SK-N-MC (cell line): ENCODE data around the gene PSMB1.
A peak's percentile ranks its signal among the peaks of the same experiment; 100 is the strongest.
"Not testable (repeated sequence)": the region's sequence is repeated elsewhere in the genome, so short reads cannot be mapped to it uniquely, and the experiment has no call there.

Experiments
- DNase-seq: peaks from one replicate; pipeline ENCODE4 v3.0.0-alpha.2; 2011; ENCODE audit warnings: low read depth, low spot score
- H3K27ac ChIP-seq: fragments of 200-600 bp; sonication (generic); 2 replicates; pipeline ENCODE4 v1.5.1; 2016; ENCODE audit warnings: mixed run types
- H3K36me3 ChIP-seq: fragments of 200-600 bp; sonication (generic); 2 replicates; pipeline ENCODE4 v1.6.1; 2017; ENCODE audit warnings: antibody characterized with exemption, low read length, mixed read lengths; ENCODE audit not compliant: insufficient read depth
- H3K4me3 ChIP-seq: fragments of 200-600 bp; sonication (generic); 2 replicates; pipeline ENCODE4 v1.5.1; 2016
- H3K9ac ChIP-seq: fragments of 200-600 bp; sonication (generic); 2 replicates; pipeline ENCODE4 v1.8.0; 2017; ENCODE audit warnings: mixed run types, mixed read lengths; ENCODE audit not compliant: insufficient read length
- H3K9me3 ChIP-seq: fragments of 200-600 bp; sonication (generic); 2 replicates; pipeline ENCODE4 v1.6.1; 2017; ENCODE audit warnings: low read depth, mild to moderate bottlenecking, antibody characterized with exemption, low read length, moderate library complexity, mixed read lengths
- EZH2 ChIP-seq: fragments of 200-600 bp; sonication (generic); IDR thresholded peaks from one replicate; pipeline ENCODE4 v1.6.1; 2017; ENCODE audit warnings: antibody characterized with exemption
- FOXP2 ChIP-seq: optimal IDR thresholded peaks from 2 replicates; pipeline ENCODE3; 2011; ENCODE audit warnings: mild to moderate bottlenecking, moderate library complexity; ENCODE audit not compliant: insufficient read depth; ENCODE audit errors: extremely low read length, control extremely low read depth
- POLR2AphosphoS5 ChIP-seq: IDR thresholded peaks from 2 replicates; pipeline ENCODE4 v1.6.1; 2012; ENCODE audit warnings: mild to moderate bottlenecking, low read depth, low read length, borderline replicate concordance

Gene PSMB1

GRCh38 chr6:170545405-170545804 is 7.7 kb downstream of the PSMB1 start:
- Histone ChIP-seq H3K9ac (no peak overlapping the region), H3K4me3 (no peak overlapping the region), H3K27ac (no peak overlapping the region), H3K9me3 (no peaks in the 10 kb centered on the region), H3K36me3 (peaks cover 100% of the 10 kb centered on the region)
- no peak for DNase-seq
- TF ChIP-seq POLR2AphosphoS5 = no peak
- no peak for TF ChIP-seq FOXP2
- TF ChIP-seq EZH2 = no peak

GRCh38 chr6:170542031-170542719 is 10.9 kb downstream of the PSMB1 start:
- H3K27ac ChIP-seq = no peak overlapping the region
- no peak overlapping the region for H3K9ac ChIP-seq
- no peak for TF ChIP-seq FOXP2
- no peak for TF ChIP-seq POLR2AphosphoS5
- no peak for TF ChIP-seq EZH2
- no peaks in the 10 kb centered on the region for H3K9me3 ChIP-seq
- DNase-seq = no peak
- no peak overlapping the region for H3K4me3 ChIP-seq
- peaks cover 100% of the 10 kb centered on the region for H3K36me3 ChIP-seq

DNA sequence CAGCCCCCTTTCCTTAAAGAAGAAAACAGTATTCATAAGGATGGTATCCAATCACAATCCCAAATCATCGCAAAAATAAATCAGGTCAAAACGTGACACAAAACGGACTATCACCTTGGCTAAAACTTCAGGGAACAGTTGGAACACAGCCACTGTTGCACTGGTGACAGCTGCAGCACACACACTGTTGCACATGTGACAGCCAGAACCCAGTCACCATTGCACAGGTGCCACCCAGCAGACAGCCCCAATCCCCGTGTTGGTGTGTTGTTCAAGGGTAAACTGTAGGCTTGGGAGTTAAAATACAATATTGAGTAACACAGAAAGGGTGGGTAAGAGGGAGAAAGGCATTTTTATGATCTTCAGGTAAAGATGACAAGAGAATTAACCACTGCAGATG is 15.8 kb downstream of the PSMB1 start:
- DNase-seq = no peak
- H3K9ac ChIP-seq = no peak overlapping the region
- no peaks in the 10 kb centered on the region for H3K9me3 ChIP-seq
- peaks cover 98% of the 10 kb centered on the region for H3K36me3 ChIP-seq
- no peak for TF ChIP-seq EZH2
- no peak for TF ChIP-seq FOXP2
- TF ChIP-seq POLR2AphosphoS5 = no peak
- H3K4me3 ChIP-seq = no peak overlapping the region
- no peak overlapping the region for H3K27ac ChIP-seq

DNA sequence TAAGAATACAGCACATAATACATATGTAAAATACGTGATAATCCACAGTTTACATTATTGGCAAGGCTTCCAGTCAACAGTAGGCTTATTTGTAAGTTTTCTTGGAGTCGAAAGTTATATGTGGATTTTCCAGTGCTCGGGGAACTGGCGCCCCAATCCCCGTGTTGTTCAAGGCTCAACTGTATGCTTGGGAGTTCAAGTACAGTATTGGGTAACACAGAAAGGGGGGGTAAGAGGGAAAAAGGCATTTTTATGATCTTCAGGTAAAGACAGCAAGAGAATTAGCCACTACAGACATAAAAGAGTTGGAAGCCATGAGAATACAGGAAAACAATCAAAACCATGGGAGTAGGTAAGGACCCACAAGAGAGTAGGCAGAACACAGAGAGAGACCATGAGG is 16.4 kb downstream of the PSMB1 start:
- H3K9me3 ChIP-seq = no peaks in the 10 kb centered on the region
- no peak for DNase-seq
- no peak overlapping the region for H3K4me3 ChIP-seq
- H3K27ac ChIP-seq = no peak overlapping the region
- H3K9ac ChIP-seq = no peak overlapping the region
- TF ChIP-seq EZH2 = no peak
- no peak for TF ChIP-seq POLR2AphosphoS5
- no peak for TF ChIP-seq FOXP2
- H3K36me3 ChIP-seq = peaks cover 92% of the 10 kb centered on the region

DNA sequence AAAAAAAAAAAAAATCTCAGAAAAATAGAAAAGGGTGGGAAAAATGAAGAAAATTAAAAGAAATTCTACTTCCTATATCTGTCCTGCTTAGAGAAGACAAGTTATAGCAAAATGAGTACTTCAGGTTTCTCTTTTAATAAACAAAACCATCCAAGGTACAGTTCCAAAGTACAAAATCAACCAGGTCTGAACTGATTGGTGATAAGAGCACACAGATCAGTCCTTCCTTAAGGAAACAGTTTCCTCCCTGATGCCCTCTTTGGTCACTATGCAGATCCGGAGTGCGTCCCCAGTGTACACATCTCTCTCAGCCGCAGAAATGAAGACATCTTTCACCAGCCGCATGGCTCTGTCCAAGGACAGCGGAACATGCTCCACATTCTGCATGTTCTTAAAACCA is 18.1 kb downstream of the PSMB1 start:
- DNase-seq = no peak
- no peak for TF ChIP-seq FOXP2
- TF ChIP-seq POLR2AphosphoS5 = no peak
- no peak for TF ChIP-seq EZH2
- Histone ChIP-seq H3K27ac (no peak overlapping the region), H3K9ac (no peak overlapping the region), H3K36me3 (peaks cover 75% of the 10 kb centered on the region), H3K9me3 (no peaks in the 10 kb centered on the region), H3K4me3 (no peak overlapping the region)

DNA sequence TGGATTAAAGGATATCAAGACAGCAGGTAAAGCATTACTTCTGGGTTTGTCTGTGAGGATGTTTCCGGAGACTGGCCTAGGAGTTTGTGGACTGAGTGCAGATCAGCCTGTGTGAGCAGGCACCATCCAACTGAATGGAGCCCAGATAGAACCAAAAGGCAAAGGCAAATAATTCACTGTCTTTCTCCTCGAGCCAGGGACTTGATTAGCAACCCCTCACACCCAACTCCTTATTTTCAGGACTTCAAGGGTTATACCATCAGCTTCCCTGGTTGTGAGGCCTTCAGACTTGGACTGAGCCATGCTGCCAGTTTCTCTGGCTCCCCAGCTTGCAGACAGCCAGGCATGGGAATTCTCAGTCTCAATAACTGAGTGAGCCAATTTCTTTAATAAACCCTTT is 19.3 kb downstream of the PSMB1 start:
- Histone ChIP-seq H3K9me3 (no peaks in the 10 kb centered on the region), H3K36me3 (peaks cover 63% of the 10 kb centered on the region), H3K27ac (0 out of 2 replicates have a peak overlapping the region, but pooled peaks have one; percentile 31), H3K9ac (no peak overlapping the region), H3K4me3 (no peak overlapping the region)
- no peak for DNase-seq
- TF ChIP-seq POLR2AphosphoS5 (no peak), FOXP2 (no peak), EZH2 (no peak)

- no peak for TF ChIP-seq FOXP2
- Histone ChIP-seq H3K9ac (no peak overlapping the region), H3K27ac (no peak overlapping the region), H3K36me3 (peaks cover 55% of the 10 kb centered on the region), H3K9me3 (no peaks in the 10 kb centered on the region), H3K4me3 (no peak overlapping the region)
- no peak for DNase-seq
Observed at GRCh38 chr6:170532867-170533488, 20.1 kb downstream of the PSMB1 start.

- no peak overlapping the region for H3K4me3 ChIP-seq
- no peaks in the 10 kb centered on the region for H3K9me3 ChIP-seq
- TF ChIP-seq FOXP2 (no peak), POLR2AphosphoS5 (no peak), EZH2 (no peak)
- peaks cover 25% of the 10 kb centered on the region for H3K36me3 ChIP-seq
- DNase-seq = peak; percentile 5
- no peak overlapping the region for H3K9ac ChIP-seq
- no peak overlapping the region for H3K27ac ChIP-seq
Observed at GRCh38 chr6:170529839-170530469, 23.2 kb downstream of the PSMB1 start.

GRCh38 chr6:170527995-170528394 is 25.1 kb downstream of the PSMB1 start:
- H3K36me3 ChIP-seq, H3K27ac ChIP-seq, H3K9ac ChIP-seq, DNase-seq, H3K9me3 ChIP-seq, H3K4me3 ChIP-seq: not testable (repeated sequence)

DNA sequence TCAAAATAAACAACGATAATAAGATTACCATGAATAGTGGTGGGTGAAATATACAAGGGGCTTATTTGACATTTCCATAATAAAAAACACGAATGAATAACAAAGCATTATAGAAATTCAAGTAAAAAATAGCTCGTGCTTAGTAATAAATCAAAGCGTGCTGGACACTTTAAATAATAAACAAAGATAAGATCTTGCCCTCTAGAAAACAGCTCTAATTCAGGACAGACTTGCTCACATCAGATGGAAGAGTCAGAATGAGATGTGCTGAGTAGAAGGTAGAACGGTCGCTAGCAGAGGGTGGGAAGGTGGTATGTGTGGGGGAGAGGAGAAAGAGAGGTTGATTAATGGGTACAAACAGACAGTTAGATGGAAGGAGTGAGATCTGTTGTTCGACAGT is 27.3 kb downstream of the PSMB1 start:
- TF ChIP-seq POLR2AphosphoS5 (no peak), EZH2 (no peak), FOXP2 (no peak)
- no peak overlapping the region for H3K9ac ChIP-seq
- no peaks in the 10 kb centered on the region for H3K9me3 ChIP-seq
- H3K36me3 ChIP-seq = no peaks in the 10 kb centered on the region
- DNase-seq = no peak
- no peak overlapping the region for H3K27ac ChIP-seq
- no peak overlapping the region for H3K4me3 ChIP-seq
